HL-60 (cell line): ENCODE data around the gene INSYN1.
A peak's percentile ranks its signal among the peaks of the same experiment; 100 is the strongest.

ENCODE experiments used
- DNase-seq, 2 experiments: peaks; one replicate each; pipeline ENCODE4 v3.0.0-alpha.2; 2010 to 2020; ENCODE audit warnings: low read depth in 1 of 2, low spot score in 1 of 2
- H3K27ac ChIP-seq: fragments of 250-450 bp; sonication (Bioruptor Pico); replicated peaks from 2 replicates; pipeline ENCODE4 v1.5.1; 2020; ENCODE audit warnings: mild to moderate bottlenecking, moderate library complexity
- H3K27me3 ChIP-seq: fragments of 250-450 bp; sonication (Bioruptor Pico); 2 replicates; pipeline ENCODE4 v1.5.1; 2021; ENCODE audit warnings: mild to moderate bottlenecking, moderate library complexity; ENCODE audit not compliant: insufficient read depth, poor library complexity, severe bottlenecking
- H3K4me3 ChIP-seq: replicated peaks from 2 replicates; pipeline ENCODE4 v1.5.1; 2011; ENCODE audit warnings: mild to moderate bottlenecking, control low read depth, low read length; ENCODE audit not compliant: insufficient read depth
- GABPA ChIP-seq: IDR thresholded peaks from 2 replicates; pipeline ENCODE4 v1.6.1; 2012; ENCODE audit warnings: low read depth
- POLR2AphosphoS5 ChIP-seq: IDR thresholded peaks from 2 replicates; pipeline ENCODE4 v1.6.1; 2012; ENCODE audit warnings: low read depth
- SPI1 ChIP-seq: IDR thresholded peaks from 2 replicates; pipeline ENCODE4 v1.6.1; 2012; ENCODE audit warnings: low read depth, mild to moderate bottlenecking, borderline replicate concordance
- TF ChIP-seq, protein P1 (sequence below): IDR thresholded peaks from one replicate; pipeline ENCODE4 v1.5.1; 2011; ENCODE audit warnings: low read length, control low read depth, inconsistent platforms; ENCODE audit not compliant: insufficient read depth
- TF ChIP-seq, protein P2 (sequence below): IDR thresholded peaks from 2 replicates; pipeline ENCODE4 v1.6.1; 2012; ENCODE audit warnings: low read depth; ENCODE audit not compliant: insufficient replicate concordance

The INSYN1 gene

DNA sequence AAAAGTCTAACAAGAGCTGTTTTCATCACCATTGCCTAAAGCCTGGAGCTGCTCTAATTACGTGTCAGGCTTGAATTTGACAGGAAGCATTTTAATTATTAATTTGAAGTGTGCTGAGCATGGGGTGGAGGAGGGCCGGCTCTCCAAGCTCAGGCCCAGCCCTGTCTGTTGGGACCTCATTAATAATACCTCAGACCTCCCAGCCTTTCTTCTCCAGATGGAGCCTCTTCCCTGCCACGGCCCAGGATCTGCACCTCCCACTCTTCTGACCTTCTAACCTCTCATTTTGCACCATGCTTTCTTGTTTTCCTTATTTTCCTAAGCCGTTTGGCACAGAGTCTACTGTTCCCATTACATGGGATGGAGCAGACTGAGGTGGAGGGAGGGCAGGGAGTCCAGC is 30.0 kb downstream of the INSYN1 start:
- DNase-seq, result no peak
- Histone ChIP-seq H3K27me3 (peaks cover 11% of the 10 kb centered on the region), H3K27ac (no peak overlapping the region), H3K4me3 (no peak overlapping the region)
- no peak for TF ChIP-seq GABPA
- no peak for TF ChIP-seq SPI1
- TF ChIP-seq POLR2AphosphoS5, result no peak

DNA sequence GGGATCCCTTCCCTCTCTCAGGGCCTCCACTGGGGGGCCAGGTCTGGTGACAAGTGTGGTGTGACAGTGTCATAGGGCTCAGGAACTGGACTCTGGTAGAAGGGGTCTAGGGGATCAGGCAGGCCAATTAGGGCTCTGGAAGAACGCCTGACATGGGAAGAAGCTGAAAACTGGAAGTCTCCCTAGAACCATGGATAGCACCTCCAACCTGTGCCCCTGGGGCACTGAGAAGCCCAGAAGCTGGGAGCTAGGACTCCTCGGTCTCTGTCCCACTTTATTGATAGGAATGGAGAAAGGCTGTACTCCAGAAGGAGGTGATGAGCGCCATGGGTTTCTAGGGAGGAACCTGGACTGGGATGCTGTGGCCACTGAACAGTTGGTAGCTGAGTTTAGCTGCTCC is 30.7 kb downstream of the INSYN1 start:
- H3K27me3 ChIP-seq, result peaks cover 11% of the 10 kb centered on the region
- no peak overlapping the region for H3K4me3 ChIP-seq
- DNase-seq, result no peak
- TF ChIP-seq, protein P1, sequence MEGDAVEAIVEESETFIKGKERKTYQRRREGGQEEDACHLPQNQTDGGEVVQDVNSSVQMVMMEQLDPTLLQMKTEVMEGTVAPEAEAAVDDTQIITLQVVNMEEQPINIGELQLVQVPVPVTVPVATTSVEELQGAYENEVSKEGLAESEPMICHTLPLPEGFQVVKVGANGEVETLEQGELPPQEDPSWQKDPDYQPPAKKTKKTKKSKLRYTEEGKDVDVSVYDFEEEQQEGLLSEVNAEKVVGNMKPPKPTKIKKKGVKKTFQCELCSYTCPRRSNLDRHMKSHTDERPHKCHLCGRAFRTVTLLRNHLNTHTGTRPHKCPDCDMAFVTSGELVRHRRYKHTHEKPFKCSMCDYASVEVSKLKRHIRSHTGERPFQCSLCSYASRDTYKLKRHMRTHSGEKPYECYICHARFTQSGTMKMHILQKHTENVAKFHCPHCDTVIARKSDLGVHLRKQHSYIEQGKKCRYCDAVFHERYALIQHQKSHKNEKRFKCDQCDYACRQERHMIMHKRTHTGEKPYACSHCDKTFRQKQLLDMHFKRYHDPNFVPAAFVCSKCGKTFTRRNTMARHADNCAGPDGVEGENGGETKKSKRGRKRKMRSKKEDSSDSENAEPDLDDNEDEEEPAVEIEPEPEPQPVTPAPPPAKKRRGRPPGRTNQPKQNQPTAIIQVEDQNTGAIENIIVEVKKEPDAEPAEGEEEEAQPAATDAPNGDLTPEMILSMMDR, result no peak
- TF ChIP-seq, protein P2, sequence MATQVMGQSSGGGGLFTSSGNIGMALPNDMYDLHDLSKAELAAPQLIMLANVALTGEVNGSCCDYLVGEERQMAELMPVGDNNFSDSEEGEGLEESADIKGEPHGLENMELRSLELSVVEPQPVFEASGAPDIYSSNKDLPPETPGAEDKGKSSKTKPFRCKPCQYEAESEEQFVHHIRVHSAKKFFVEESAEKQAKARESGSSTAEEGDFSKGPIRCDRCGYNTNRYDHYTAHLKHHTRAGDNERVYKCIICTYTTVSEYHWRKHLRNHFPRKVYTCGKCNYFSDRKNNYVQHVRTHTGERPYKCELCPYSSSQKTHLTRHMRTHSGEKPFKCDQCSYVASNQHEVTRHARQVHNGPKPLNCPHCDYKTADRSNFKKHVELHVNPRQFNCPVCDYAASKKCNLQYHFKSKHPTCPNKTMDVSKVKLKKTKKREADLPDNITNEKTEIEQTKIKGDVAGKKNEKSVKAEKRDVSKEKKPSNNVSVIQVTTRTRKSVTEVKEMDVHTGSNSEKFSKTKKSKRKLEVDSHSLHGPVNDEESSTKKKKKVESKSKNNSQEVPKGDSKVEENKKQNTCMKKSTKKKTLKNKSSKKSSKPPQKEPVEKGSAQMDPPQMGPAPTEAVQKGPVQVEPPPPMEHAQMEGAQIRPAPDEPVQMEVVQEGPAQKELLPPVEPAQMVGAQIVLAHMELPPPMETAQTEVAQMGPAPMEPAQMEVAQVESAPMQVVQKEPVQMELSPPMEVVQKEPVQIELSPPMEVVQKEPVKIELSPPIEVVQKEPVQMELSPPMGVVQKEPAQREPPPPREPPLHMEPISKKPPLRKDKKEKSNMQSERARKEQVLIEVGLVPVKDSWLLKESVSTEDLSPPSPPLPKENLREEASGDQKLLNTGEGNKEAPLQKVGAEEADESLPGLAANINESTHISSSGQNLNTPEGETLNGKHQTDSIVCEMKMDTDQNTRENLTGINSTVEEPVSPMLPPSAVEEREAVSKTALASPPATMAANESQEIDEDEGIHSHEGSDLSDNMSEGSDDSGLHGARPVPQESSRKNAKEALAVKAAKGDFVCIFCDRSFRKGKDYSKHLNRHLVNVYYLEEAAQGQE, result peak; percentile 58
- H3K27ac ChIP-seq, result no peak overlapping the region

DNA sequence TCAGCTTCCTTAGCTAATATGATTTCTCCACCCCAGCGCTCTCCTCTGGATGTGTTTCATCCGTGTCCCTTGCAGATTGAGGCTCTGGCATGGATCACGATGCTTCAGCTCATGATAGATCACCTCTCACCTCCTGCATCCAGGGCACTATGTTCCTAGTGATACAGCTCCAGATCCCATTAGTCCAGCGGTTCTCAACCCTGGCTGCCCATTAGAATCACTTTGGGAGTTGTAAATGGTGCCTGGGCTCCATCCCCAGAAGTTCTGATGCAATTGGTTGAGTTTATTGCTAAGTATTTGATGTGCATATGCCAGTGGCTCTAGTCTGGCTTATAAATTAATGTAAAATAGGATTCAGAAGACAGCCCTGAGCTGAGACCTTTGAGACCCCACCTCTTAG is 34.5 kb downstream of the INSYN1 start:
- Histone ChIP-seq H3K27me3 (peaks cover 3% of the 10 kb centered on the region), H3K27ac (no peak overlapping the region), H3K4me3 (no peak overlapping the region)
- DNase-seq, result no peak
- TF ChIP-seq SPI1, result no peak
- TF ChIP-seq POLR2AphosphoS5, result no peak
- TF ChIP-seq GABPA, result no peak
- TF ChIP-seq, protein P2, result no peak
- TF ChIP-seq, protein P1, result no peak

DNA sequence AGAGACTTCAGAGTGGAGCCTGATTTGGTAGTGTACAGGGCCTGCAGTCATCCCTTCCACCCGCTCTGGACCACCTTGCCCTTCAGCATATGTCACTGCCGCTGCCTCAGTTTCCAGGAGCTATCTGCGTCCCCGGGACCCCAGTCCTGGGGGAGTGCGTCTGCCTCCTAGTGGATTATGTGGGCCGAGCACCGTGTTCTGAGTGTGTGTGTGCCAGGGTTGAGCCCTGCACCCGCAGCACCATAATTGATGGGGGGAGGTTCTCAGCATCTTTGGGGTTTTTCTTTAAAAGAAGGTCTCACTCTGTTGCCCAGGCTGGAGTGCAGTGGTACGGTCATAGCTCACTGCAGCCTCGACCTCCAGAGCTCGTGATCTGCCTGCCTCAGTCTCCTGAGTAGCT is 35.3 kb downstream of the INSYN1 start:
- H3K4me3 ChIP-seq, result no peak overlapping the region
- peaks cover 3% of the 10 kb centered on the region for H3K27me3 ChIP-seq
- H3K27ac ChIP-seq, result no peak overlapping the region
- TF ChIP-seq POLR2AphosphoS5 (no peak), GABPA (no peak), SPI1 (no peak)
- TF ChIP-seq, protein P2, result no peak
- TF ChIP-seq, protein P1, result no peak
- DNase-seq, result no peak
